Neural crest cell (in vitro differentiated cells): ENCODE results near the gene WHRN. TPM values are rescaled to one million over a fixed set of nuclear protein-coding genes. Genes with fewer than 3 reads are reported as not detected.

Experiments used
- DNase-seq: peaks from one replicate; pipeline ENCODE4 v3.0.0; 2021; ENCODE audit warnings: low read depth, mixed read lengths, low spot score
- H3K27ac Mint-ChIP-seq: one replicate; pipeline ENCODE4 v1.8.0; 2021; ENCODE audit warnings: mild to moderate bottlenecking, mixed read lengths; ENCODE audit not compliant: unreplicated experiment
- H3K27me3 Mint-ChIP-seq: 2 replicates; pipeline ENCODE4 v1.8.0; 2021; ENCODE audit warnings: low read depth, mild to moderate bottlenecking, mixed read lengths
- H3K36me3 Mint-ChIP-seq: 2 replicates; pipeline ENCODE4 v1.8.0; 2021; ENCODE audit warnings: low read depth, mild to moderate bottlenecking, mixed read lengths
- H3K4me1 Mint-ChIP-seq: 2 replicates; pipeline ENCODE4 v1.8.0; 2021; ENCODE audit warnings: mixed read lengths
- H3K4me3 Mint-ChIP-seq: one replicate; pipeline ENCODE4 v1.8.0; 2021; ENCODE audit warnings: mild to moderate bottlenecking, mixed read lengths
- H3K9me3 Mint-ChIP-seq: 2 replicates; pipeline ENCODE4 v1.8.0; 2021; ENCODE audit warnings: mixed read lengths
- total RNA-seq: library from RNA; stranded (reverse); gene quantifications from 2 replicates; pipeline ENCODE4 v1.2.1, GENCODE V29; 2021
- TF ChIP-seq, protein P1 (sequence below): fragments of 200-600 bp; sonication (generic); conservative IDR thresholded peaks from 2 replicates; pipeline ENCODE4 v1.5.0; 2021; ENCODE audit warnings: antibody characterized with exemption, mild to moderate bottlenecking

WHRN gene
- total RNA-seq, 1 donor from 2014 or later, result 8.9 TPM

DNA sequence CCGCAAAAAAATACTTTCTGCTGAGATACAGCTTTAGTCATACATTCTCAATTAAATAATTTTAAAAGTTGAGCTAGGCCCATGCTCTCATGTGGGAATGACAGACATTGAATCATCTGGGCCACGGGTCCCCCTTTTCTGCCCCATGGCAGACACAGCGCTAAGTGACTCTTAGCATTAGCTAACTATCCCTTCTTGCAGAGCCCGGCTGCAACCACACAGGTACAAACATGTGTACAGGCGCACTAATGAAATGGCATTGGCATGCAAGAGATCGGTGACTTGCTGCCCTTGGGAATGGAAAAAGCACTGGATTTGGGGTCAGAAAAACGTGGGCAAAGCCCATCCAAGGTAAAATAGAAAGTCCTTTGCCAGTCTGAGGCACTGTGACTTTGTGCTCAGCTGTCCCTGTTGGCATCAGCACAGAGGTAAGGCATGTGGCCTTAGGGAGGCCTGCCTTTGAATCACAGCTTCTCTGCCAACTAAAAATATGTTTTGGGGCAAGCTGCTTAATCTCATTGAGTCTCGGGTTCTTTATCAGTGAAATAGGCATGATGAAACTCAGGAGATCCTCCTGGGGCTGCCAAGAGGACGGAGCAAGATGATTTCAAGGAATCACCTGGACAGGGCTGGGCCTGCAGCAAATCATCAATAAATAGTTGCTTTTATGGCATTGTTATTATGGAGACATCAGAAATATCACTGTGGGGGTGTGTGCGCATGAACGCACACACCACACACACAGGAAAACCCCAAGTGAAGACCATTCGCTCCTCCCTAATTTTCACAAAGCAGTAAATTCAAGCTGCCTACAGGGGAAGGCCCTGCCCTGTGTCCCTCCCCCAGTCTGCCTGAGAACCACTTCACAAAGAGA is 54.2 kb downstream of the WHRN start:
- Mint-ChIP-seq H3K4me1 (no peaks in the 10 kb centered on the region), H3K27ac (no peak overlapping the region), H3K4me3 (no peak overlapping the region), H3K9me3 (no peaks in the 10 kb centered on the region), H3K36me3 (no peaks in the 10 kb centered on the region), H3K27me3 (no peaks in the 10 kb centered on the region)
- no peak for DNase-seq
- TF ChIP-seq, protein P1, sequence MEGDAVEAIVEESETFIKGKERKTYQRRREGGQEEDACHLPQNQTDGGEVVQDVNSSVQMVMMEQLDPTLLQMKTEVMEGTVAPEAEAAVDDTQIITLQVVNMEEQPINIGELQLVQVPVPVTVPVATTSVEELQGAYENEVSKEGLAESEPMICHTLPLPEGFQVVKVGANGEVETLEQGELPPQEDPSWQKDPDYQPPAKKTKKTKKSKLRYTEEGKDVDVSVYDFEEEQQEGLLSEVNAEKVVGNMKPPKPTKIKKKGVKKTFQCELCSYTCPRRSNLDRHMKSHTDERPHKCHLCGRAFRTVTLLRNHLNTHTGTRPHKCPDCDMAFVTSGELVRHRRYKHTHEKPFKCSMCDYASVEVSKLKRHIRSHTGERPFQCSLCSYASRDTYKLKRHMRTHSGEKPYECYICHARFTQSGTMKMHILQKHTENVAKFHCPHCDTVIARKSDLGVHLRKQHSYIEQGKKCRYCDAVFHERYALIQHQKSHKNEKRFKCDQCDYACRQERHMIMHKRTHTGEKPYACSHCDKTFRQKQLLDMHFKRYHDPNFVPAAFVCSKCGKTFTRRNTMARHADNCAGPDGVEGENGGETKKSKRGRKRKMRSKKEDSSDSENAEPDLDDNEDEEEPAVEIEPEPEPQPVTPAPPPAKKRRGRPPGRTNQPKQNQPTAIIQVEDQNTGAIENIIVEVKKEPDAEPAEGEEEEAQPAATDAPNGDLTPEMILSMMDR, result no peak

DNA sequence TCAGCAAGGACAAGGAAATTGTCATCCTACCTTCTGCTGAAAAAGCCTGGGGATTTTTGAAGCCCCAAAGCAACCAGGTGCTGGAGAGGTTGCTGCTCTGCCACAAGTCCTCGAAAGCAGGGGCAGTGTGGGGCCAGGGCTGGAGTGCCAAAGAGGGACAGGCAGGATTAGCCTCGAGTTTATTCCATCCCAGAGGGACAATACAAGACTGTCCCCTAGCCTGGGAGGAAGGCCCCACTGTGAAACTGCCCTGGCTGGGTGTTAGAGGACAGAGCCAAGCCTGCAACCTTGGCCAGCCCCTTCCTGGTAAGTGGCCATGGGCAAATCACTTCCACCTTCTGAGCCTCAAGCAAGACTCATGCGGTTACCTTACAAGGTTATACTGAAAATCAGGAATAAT is 55.1 kb downstream of the WHRN start:
- no peaks in the 10 kb centered on the region for H3K27me3 Mint-ChIP-seq
- TF ChIP-seq, protein P1, result no peak
- DNase-seq, result no peak
- H3K4me1 Mint-ChIP-seq, result no peaks in the 10 kb centered on the region
- no peak overlapping the region for H3K27ac Mint-ChIP-seq
- H3K36me3 Mint-ChIP-seq, result no peaks in the 10 kb centered on the region
- H3K4me3 Mint-ChIP-seq, result no peak overlapping the region
- no peaks in the 10 kb centered on the region for H3K9me3 Mint-ChIP-seq

DNA sequence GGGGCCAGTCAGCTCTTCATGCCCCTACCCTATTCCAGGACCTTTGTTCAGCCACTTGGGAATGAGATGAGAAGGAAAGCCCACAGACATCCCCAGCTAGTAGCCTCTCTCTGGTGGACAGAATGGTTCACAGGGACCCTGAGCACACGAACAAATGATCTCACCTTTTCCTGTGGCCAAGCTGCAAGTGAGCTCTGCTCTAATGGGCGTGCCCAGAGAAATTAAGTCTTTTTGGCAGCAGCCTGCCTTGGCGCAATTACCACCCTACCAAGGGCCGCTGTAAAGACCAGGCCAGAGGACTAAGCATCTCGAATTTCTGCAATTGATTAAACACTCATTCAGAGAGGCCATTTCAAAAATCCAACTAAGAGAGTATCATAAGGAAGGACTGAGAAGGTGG is 56.0 kb downstream of the WHRN start:
- Mint-ChIP-seq H3K36me3 (no peaks in the 10 kb centered on the region), H3K4me1 (no peaks in the 10 kb centered on the region), H3K9me3 (no peaks in the 10 kb centered on the region), H3K4me3 (no peak overlapping the region), H3K27ac (no peak overlapping the region), H3K27me3 (no peaks in the 10 kb centered on the region)
- DNase-seq, result no peak
- TF ChIP-seq, protein P1, result no peak

DNA sequence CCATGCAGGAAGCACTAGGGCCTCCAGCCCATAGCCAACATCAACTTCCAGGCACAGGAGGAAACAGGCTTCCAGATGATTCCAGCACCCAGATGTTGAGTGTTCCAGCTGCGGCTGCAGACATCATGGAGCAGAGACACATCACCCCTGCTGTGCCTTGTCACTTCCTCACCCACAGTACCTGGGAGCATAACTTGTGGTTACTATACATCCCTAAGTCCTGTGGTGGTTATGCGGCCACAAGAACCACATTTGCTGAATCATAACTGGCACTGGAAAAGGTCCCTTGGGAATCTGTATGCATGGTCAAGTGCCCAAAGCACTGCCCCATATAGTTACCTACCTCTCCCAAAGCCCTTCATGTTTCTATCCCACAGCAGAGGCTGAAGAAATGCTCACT is 56.6 kb downstream of the WHRN start:
- Mint-ChIP-seq H3K4me3 (no peak overlapping the region), H3K27ac (no peak overlapping the region), H3K27me3 (no peaks in the 10 kb centered on the region), H3K9me3 (no peaks in the 10 kb centered on the region), H3K36me3 (no peaks in the 10 kb centered on the region), H3K4me1 (no peaks in the 10 kb centered on the region)
- no peak for DNase-seq
- TF ChIP-seq, protein P1, result no peak

DNA sequence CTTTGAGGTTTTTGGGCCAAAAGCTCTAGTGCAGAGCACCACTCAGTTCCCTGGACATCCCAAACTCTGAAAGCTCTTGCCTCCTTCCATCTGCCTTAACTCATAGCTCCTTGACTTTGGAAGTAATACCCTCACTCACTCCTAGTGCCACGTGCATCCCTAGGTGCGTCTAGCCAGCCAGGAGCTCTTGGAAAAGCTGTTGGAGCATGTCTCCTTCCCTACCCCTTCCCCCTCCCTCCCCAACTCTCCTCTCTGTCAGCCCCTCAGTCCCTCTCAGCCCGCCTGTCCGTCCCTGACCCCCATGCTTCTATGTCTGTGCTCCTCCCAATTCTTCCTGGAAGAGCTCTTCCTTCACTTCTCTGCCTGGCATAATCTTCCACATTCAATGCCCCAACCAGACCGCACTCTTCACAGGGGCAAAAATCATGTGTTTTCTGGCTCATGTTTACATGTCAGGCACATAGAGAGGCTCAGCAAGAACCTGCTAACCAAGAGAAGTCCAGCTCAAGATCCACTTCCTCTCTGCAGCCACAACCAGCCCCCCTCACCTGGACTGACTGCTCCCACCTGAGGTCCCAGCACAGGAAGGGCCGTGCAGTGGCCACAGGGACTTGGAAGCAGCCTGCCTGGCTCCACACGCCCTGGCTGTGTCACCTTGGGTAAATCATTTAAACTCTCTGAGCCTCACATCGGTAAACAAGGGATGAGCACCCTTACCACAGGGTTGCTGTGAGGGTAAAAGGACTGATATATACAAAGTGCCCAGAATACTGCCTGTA is 58.4 kb downstream of the WHRN start:
- no peaks in the 10 kb centered on the region for H3K9me3 Mint-ChIP-seq
- TF ChIP-seq, protein P1, result no peak
- no peak overlapping the region for H3K27ac Mint-ChIP-seq
- no peak overlapping the region for H3K4me3 Mint-ChIP-seq
- no peaks in the 10 kb centered on the region for H3K36me3 Mint-ChIP-seq
- H3K4me1 Mint-ChIP-seq, result no peaks in the 10 kb centered on the region
- no peaks in the 10 kb centered on the region for H3K27me3 Mint-ChIP-seq
- no peak for DNase-seq
